ENCODE data around the gene OOSP1.

Gene OOSP1

GRCh38 chr11:59990421-59990820 is 52.2 kb downstream of the OOSP1 start:
- no peak for DNase-seq
- Histone ChIP-seq H3K27ac (no peak overlapping the region), H3K27me3 (no peaks in the 10 kb centered on the region), H3K9me3 (no peaks in the 10 kb centered on the region), H3K4me1 (no peaks in the 10 kb centered on the region), H3K4me3 (no peak overlapping the region), H3K36me3 (no peaks in the 10 kb centered on the region)
- intact Hi-C loops (cut with DNase I; ENCODE audit: low total_unique reads): no loop called here
- no peak for TF ChIP-seq CTCF (IDR thresholded peaks at IDR 0.05)

GRCh38 chr11:59992425-59992824 is 54.2 kb downstream of the OOSP1 start:
- Histone ChIP-seq H3K27me3 (no peaks in the 10 kb centered on the region), H3K4me3 (no peak overlapping the region), H3K4me1 (no peaks in the 10 kb centered on the region), H3K27ac (no peak overlapping the region), H3K9me3 (no peaks in the 10 kb centered on the region), H3K36me3 (no peaks in the 10 kb centered on the region)
- no peak for TF ChIP-seq CTCF (IDR thresholded peaks at IDR 0.05)
- intact Hi-C loops (cut with DNase I; ENCODE audit: low total_unique reads): no loop called here
- no peak for DNase-seq

- H3K36me3 ChIP-seq: no peaks in the 10 kb centered on the region
- no peak for DNase-seq
- H3K4me3 ChIP-seq: no peak overlapping the region
- TF ChIP-seq CTCF (IDR thresholded peaks at IDR 0.05): no peak
- intact Hi-C loops (cut with DNase I; ENCODE audit: low total_unique reads): no loop called here
- H3K27me3 ChIP-seq: no peaks in the 10 kb centered on the region
- no peak overlapping the region for H3K27ac ChIP-seq
- H3K4me1 ChIP-seq: no peaks in the 10 kb centered on the region
- no peaks in the 10 kb centered on the region for H3K9me3 ChIP-seq
Observed at GRCh38 chr11:59997800-59998199, 59.6 kb downstream of the OOSP1 start.

GRCh38 chr11:59999691-60000090 is 61.5 kb downstream of the OOSP1 start:
- H3K36me3 ChIP-seq: no peaks in the 10 kb centered on the region
- no peak for DNase-seq
- intact Hi-C loops (cut with DNase I; ENCODE audit: low total_unique reads): no loop called here
- no peaks in the 10 kb centered on the region for H3K9me3 ChIP-seq
- H3K4me3 ChIP-seq: no peak overlapping the region
- no peak for TF ChIP-seq CTCF (IDR thresholded peaks at IDR 0.05)
- H3K27ac ChIP-seq: no peak overlapping the region
- no peaks in the 10 kb centered on the region for H3K27me3 ChIP-seq
- H3K4me1 ChIP-seq: no peaks in the 10 kb centered on the region

- DNase-seq: no peak
- Histone ChIP-seq H3K27ac (no peak overlapping the region), H3K27me3 (no peaks in the 10 kb centered on the region), H3K9me3 (no peaks in the 10 kb centered on the region), H3K36me3 (no peaks in the 10 kb centered on the region), H3K4me3 (no peak overlapping the region), H3K4me1 (no peaks in the 10 kb centered on the region)
- TF ChIP-seq CTCF (IDR thresholded peaks at IDR 0.05): no peak
- intact Hi-C loops (cut with DNase I; ENCODE audit: low total_unique reads): no loop called here
Observed at GRCh38 chr11:60003729-60004128, 65.5 kb downstream of the OOSP1 start.

- no peak overlapping the region for H3K4me3 ChIP-seq
- no peaks in the 10 kb centered on the region for H3K4me1 ChIP-seq
- intact Hi-C loops (cut with DNase I; ENCODE audit: low total_unique reads): no loop called here
- no peak overlapping the region for H3K27ac ChIP-seq
- no peaks in the 10 kb centered on the region for H3K9me3 ChIP-seq
- DNase-seq: no peak
- TF ChIP-seq CTCF (IDR thresholded peaks at IDR 0.05): no peak
- no peaks in the 10 kb centered on the region for H3K27me3 ChIP-seq
- H3K36me3 ChIP-seq: no peaks in the 10 kb centered on the region
Observed at GRCh38 chr11:60005360-60005759, 67.1 kb downstream of the OOSP1 start.
